H9 (cell line): ENCODE measurements around the gene CHCT1. TPM values are rescaled to one million over a fixed set of nuclear protein-coding genes. Genes with fewer than 3 reads are reported as not detected.

ENCODE experiments used
- DNase-seq: peaks from one replicate; pipeline ENCODE4 v3.0.0-alpha.2; 2017
- H2AFZ ChIP-seq: one replicate; pipeline ENCODE4 v1.6.1; 2013; ENCODE audit warnings: mild to moderate bottlenecking, low read length, control low read depth, moderate library complexity
- H2AK5ac ChIP-seq: 2 replicates; pipeline ENCODE4 v1.6.1; 2013; ENCODE audit warnings: low read length, control low read depth, mixed read lengths; ENCODE audit not compliant: insufficient read length
- H2BK120ac ChIP-seq: one replicate; pipeline ENCODE4 v1.6.1; 2013; ENCODE audit warnings: low read depth, mild to moderate bottlenecking, low read length, control low read depth, inconsistent platforms; ENCODE audit not compliant: poor library complexity, severe bottlenecking
- H2BK12ac ChIP-seq: 2 replicates; pipeline ENCODE4 v1.6.1; 2013; ENCODE audit warnings: low read length, control low read depth, mixed read lengths, low read depth; ENCODE audit not compliant: insufficient read length
- H2BK15ac ChIP-seq: 2 replicates; pipeline ENCODE4 v1.6.1; 2013; ENCODE audit warnings: low read depth, low read length, control low read depth
- H2BK20ac ChIP-seq: one replicate; pipeline ENCODE4 v1.6.1; 2013; ENCODE audit warnings: low read depth, mild to moderate bottlenecking, low read length, control low read depth, inconsistent platforms; ENCODE audit not compliant: poor library complexity, severe bottlenecking
- H2BK5ac ChIP-seq: 2 replicates; pipeline ENCODE4 v1.6.1; 2013; ENCODE audit warnings: low read length, control low read depth, mixed read lengths; ENCODE audit not compliant: insufficient read length
- H3K14ac ChIP-seq: 2 replicates; pipeline ENCODE4 v1.6.1; 2013; ENCODE audit warnings: low read length, control low read depth; ENCODE audit not compliant: insufficient read depth
- H3K18ac ChIP-seq: 2 replicates; pipeline ENCODE4 v1.6.1; 2013; ENCODE audit warnings: low read depth, mild to moderate bottlenecking, mixed read lengths, low read length, control low read depth; ENCODE audit not compliant: insufficient read length
- H3K23ac ChIP-seq: 2 replicates; pipeline ENCODE4 v1.6.1; 2013; ENCODE audit warnings: low read length, control low read depth, mixed read lengths, low read depth; ENCODE audit not compliant: insufficient read length
- H3K23me2 ChIP-seq: 2 replicates; pipeline ENCODE4 v1.6.1; 2013; ENCODE audit warnings: low read depth, mild to moderate bottlenecking, mixed read lengths, low read length, control low read depth; ENCODE audit not compliant: insufficient read length, poor library complexity, severe bottlenecking
- H3K27ac ChIP-seq: 2 replicates; pipeline ENCODE4 v1.5.1; 2013; ENCODE audit warnings: low read length, control low read depth, mixed read lengths, low read depth; ENCODE audit not compliant: insufficient read length
- H3K27me3 ChIP-seq: 2 replicates; pipeline ENCODE4 v1.6.1; 2013; ENCODE audit warnings: low read length, control low read depth, inconsistent platforms; ENCODE audit not compliant: insufficient read depth
- H3K4ac ChIP-seq: 2 replicates; pipeline ENCODE4 v1.6.1; 2013; ENCODE audit warnings: low read depth, mild to moderate bottlenecking, control low read depth, inconsistent platforms, low read length, moderate library complexity
- H3K4me1 ChIP-seq: 2 replicates; pipeline ENCODE4 v1.6.1; 2013; ENCODE audit warnings: low read length, control low read depth, inconsistent platforms; ENCODE audit not compliant: insufficient read depth
- H3K4me2 ChIP-seq: 2 replicates; pipeline ENCODE4 v1.6.1; 2013; ENCODE audit warnings: low read length, control low read depth, mixed read lengths; ENCODE audit not compliant: insufficient read length, insufficient read depth
- H3K56ac ChIP-seq: 2 replicates; pipeline ENCODE4 v1.6.1; 2013; ENCODE audit warnings: low read depth, mild to moderate bottlenecking, mixed read lengths, low read length, control low read depth; ENCODE audit not compliant: insufficient read length
- H3K79me1 ChIP-seq: 2 replicates; pipeline ENCODE4 v1.6.1; 2013; ENCODE audit warnings: low read depth, mild to moderate bottlenecking, moderate library complexity, low read length, control low read depth, inconsistent platforms; ENCODE audit not compliant: insufficient read depth, poor library complexity, severe bottlenecking
- H3K79me2 ChIP-seq: 2 replicates; pipeline ENCODE4 v1.6.1; 2013; ENCODE audit warnings: low read length, control low read depth, inconsistent platforms; ENCODE audit not compliant: insufficient read depth
- H3K9ac ChIP-seq: 2 replicates; pipeline ENCODE4 v1.6.1; 2013; ENCODE audit warnings: low read length, control low read depth, mixed read lengths; ENCODE audit not compliant: insufficient read length; ENCODE audit errors: extremely low read depth
- H3K9me3 ChIP-seq: one replicate; pipeline ENCODE4 v1.6.1; 2013; ENCODE audit warnings: low read depth, low read length, inconsistent platforms; ENCODE audit not compliant: control insufficient read depth
- H3T11ph ChIP-seq: one replicate; pipeline ENCODE4 v1.6.1; 2013; ENCODE audit warnings: mild to moderate bottlenecking, low read length, control low read depth, inconsistent platforms
- H4K20me1 ChIP-seq: one replicate; pipeline ENCODE4 v1.6.1; 2013; ENCODE audit not compliant: control insufficient read depth, insufficient read length, insufficient read depth
- H4K5ac ChIP-seq: 2 replicates; pipeline ENCODE4 v1.6.1; 2013; ENCODE audit warnings: low read depth, mild to moderate bottlenecking, mixed read lengths, low read length, control low read depth; ENCODE audit not compliant: insufficient read length
- H4K8ac ChIP-seq: replicated peaks from 2 replicates; pipeline ENCODE4 v1.6.1; 2013; ENCODE audit warnings: low read length, control low read depth, mixed read lengths, low read depth; ENCODE audit not compliant: insufficient read length
- H4K91ac ChIP-seq: 2 replicates; pipeline ENCODE4 v1.6.1; 2013; ENCODE audit warnings: low read depth, mild to moderate bottlenecking, moderate library complexity, mixed read lengths, low read length, control low read depth; ENCODE audit not compliant: insufficient read length
- H3K27ac Mint-ChIP-seq, 3 experiments: 2 replicates in 2 of 3; 3 replicates in 1 of 3; pipeline ENCODE4 v1.8.0; 2020 to 2021; ENCODE audit warnings: mixed read lengths in 3 of 3, mild to moderate bottlenecking in 1 of 3, moderate library complexity in 1 of 3
- H3K27me3 Mint-ChIP-seq: 2 replicates; pipeline ENCODE4 v1.8.0; 2021; ENCODE audit warnings: low read depth, mild to moderate bottlenecking, moderate library complexity, mixed read lengths
- H3K36me3 Mint-ChIP-seq, 3 experiments: 2 replicates in 2 of 3; 3 replicates in 1 of 3; pipeline ENCODE4 v1.8.0; 2020 to 2021; ENCODE audit warnings: low read depth in 3 of 3, mixed read lengths in 3 of 3; ENCODE audit not compliant: insufficient read depth in 1 of 3
- H3K4me1 Mint-ChIP-seq, 2 experiments: 2 replicates each; pipeline ENCODE4 v1.8.0; 2020; ENCODE audit warnings: mixed read lengths in 2 of 2
- H3K4me3 Mint-ChIP-seq, 2 experiments: 2 replicates in 1 of 2; 3 replicates in 1 of 2; pipeline ENCODE4 v1.8.0; 2020 to 2021; ENCODE audit warnings: mild to moderate bottlenecking in 2 of 2, mixed read lengths in 2 of 2, moderate library complexity in 1 of 2
- H3K9me3 Mint-ChIP-seq, 2 experiments: 2 replicates in 1 of 2; 3 replicates in 1 of 2; pipeline ENCODE4 v1.8.0; 2020; ENCODE audit warnings: mild to moderate bottlenecking in 2 of 2, mixed read lengths in 2 of 2, moderate library complexity in 1 of 2
- WGBS: extraction: QIAGEN DNeasy Blood & Tissue Kit; methylation state at CpG from one replicate; pipeline ENCODE4 v1.1.7; 2013; ENCODE audit warnings: missing lambda C conversion rate, low lambda C conversion rate, mixed read lengths; ENCODE audit not compliant: insufficient read length; ENCODE audit errors: extremely low coverage; 5-methylcytosine and 5-hydroxymethylcytosine counted together
- total RNA-seq: library from RNA; stranded (reverse); gene quantifications from 2 replicates; pipeline ENCODE4 v1.2.1, GENCODE V29; 2021
- TF ChIP-seq, protein P1 (sequence below): fragments of 200-600 bp; sonication (generic); conservative IDR thresholded peaks from 3 replicates; pipeline ENCODE4 v1.8.0; 2021; ENCODE audit warnings: antibody characterized with exemption, mild to moderate bottlenecking

Gene CHCT1
- total RNA-seq, 1 experiment from 2014 or later: not detected

DNA sequence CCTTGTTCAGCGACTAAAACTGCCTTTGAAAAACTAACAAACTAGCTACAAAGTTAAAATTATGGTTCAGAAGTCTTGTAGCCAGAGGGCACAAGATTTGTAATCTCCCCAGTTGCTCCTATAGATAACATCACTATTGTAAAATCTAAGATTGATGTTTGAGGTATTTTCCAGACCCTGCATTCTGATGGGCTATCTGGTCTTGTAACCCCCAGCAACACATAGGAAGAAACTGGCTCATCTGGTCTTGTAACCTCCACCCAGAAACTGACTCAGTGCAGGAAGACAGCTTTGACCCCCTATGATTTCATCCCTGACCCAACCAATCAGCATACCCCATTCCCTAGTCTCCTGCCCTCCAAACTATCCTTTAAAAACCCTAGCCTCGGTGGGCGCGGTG is 12.3 kb upstream of the CHCT1 start:
- Histone ChIP-seq H3K14ac (no peak overlapping the region), H3K23ac (no peak overlapping the region), H3K79me1 (no peaks in the 10 kb centered on the region), H3K79me2 (no peaks in the 10 kb centered on the region), H3K9ac (no peak overlapping the region), H3K27ac (no peak overlapping the region), H2AFZ (no peak overlapping the region), H3T11ph (no peak overlapping the region), H3K4me2 (no peak overlapping the region), H3K56ac (no peak overlapping the region), H2AK5ac (no peak overlapping the region), H3K18ac (no peak overlapping the region), H4K20me1 (no peaks in the 10 kb centered on the region), H2BK120ac (no peak overlapping the region), H2BK20ac (no peak overlapping the region), H4K8ac (no peak overlapping the region), H3K4ac (no peak overlapping the region), H4K91ac (no peak overlapping the region), H3K9me3 (no peaks in the 10 kb centered on the region), H2BK12ac (no peak overlapping the region), H3K23me2 (no peaks in the 10 kb centered on the region), H3K4me1 (no peaks in the 10 kb centered on the region), H2BK15ac (no peak overlapping the region), H3K27me3 (no peaks in the 10 kb centered on the region), H2BK5ac (no peak overlapping the region), H4K5ac (no peak overlapping the region)
- H3K9me3 Mint-ChIP-seq: peaks cover 8 to 18% of the 10 kb centered on the region in 2 experiments; a peak in 4 of 5 replicates
- H3K4me3 Mint-ChIP-seq: no peak overlapping the region
- H3K27me3 Mint-ChIP-seq: no peaks in the 10 kb centered on the region
- no peak overlapping the region for H3K27ac Mint-ChIP-seq
- H3K36me3 Mint-ChIP-seq: peaks cover 0 to 5% (median 0%) of the 10 kb centered on the region in 3 experiments; a peak in 1 of 7 replicates
- TF ChIP-seq, protein P1, sequence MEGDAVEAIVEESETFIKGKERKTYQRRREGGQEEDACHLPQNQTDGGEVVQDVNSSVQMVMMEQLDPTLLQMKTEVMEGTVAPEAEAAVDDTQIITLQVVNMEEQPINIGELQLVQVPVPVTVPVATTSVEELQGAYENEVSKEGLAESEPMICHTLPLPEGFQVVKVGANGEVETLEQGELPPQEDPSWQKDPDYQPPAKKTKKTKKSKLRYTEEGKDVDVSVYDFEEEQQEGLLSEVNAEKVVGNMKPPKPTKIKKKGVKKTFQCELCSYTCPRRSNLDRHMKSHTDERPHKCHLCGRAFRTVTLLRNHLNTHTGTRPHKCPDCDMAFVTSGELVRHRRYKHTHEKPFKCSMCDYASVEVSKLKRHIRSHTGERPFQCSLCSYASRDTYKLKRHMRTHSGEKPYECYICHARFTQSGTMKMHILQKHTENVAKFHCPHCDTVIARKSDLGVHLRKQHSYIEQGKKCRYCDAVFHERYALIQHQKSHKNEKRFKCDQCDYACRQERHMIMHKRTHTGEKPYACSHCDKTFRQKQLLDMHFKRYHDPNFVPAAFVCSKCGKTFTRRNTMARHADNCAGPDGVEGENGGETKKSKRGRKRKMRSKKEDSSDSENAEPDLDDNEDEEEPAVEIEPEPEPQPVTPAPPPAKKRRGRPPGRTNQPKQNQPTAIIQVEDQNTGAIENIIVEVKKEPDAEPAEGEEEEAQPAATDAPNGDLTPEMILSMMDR: no peak
- DNase-seq: no peak
- H3K4me1 Mint-ChIP-seq: no peaks in the 10 kb centered on the region
- WGBS: no CpG with 5 or more reads among the region's 4 CpGs
